Nephron (organoid): Measurements from ENCODE around the gene SP3.

Experiments
- H3K27ac Mint-ChIP-seq, 3 experiments: 2 replicates each; pipeline ENCODE4 v1.8.0; 2020; ENCODE audit warnings: mixed read lengths in 3 of 3, mild to moderate bottlenecking in 2 of 3, moderate library complexity in 1 of 3
- H3K27me3 Mint-ChIP-seq: 2 replicates; pipeline ENCODE4 v1.8.0; 2021; ENCODE audit warnings: low read depth, mild to moderate bottlenecking, moderate library complexity, mixed read lengths
- H3K36me3 Mint-ChIP-seq: 2 replicates; pipeline ENCODE4 v1.8.0; 2020; ENCODE audit warnings: low read depth, mixed read lengths
- H3K4me1 Mint-ChIP-seq: 2 replicates; pipeline ENCODE4 v1.8.0; 2020; ENCODE audit warnings: mixed read lengths
- H3K4me3 Mint-ChIP-seq, 3 experiments: 2 replicates each; pipeline ENCODE4 v1.8.0; 2020; ENCODE audit warnings: mild to moderate bottlenecking in 3 of 3, mixed read lengths in 3 of 3, moderate library complexity in 2 of 3
- H3K9me3 Mint-ChIP-seq: 2 replicates; pipeline ENCODE4 v1.8.0; 2020; ENCODE audit warnings: mixed read lengths
- TF ChIP-seq, protein P1 (sequence below), 3 experiments: fragments of 200-600 bp; sonication (generic); IDR thresholded peaks; one replicate each; pipeline ENCODE4 v1.5.0; 2021; ENCODE audit warnings: antibody characterized with exemption in 3 of 3; ENCODE audit not compliant: unreplicated experiment in 3 of 3

Gene SP3

DNA sequence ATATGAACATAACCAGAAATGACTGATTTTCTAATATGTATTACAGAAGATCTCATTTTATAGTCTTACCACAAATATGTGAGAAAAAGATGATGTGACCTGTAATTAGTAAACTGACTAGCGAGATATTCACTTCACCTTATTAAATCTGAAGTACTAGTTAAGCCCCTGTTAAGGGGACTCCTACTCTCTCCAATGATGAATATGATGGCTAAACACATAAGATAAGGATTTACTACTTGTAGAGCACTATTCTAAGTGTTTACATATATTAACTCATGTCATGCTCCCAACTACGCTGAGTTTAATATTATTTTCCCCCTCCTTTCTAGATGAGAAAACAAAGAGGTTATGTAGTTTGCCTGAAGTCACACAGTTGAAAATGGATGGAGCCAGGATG lies 40.9 kb downstream of the SP3 start:
- H3K4me1 Mint-ChIP-seq: peaks cover 21% of the 10 kb centered on the region
- H3K36me3 Mint-ChIP-seq: peaks cover 37% of the 10 kb centered on the region
- H3K9me3 Mint-ChIP-seq: peaks cover 3% of the 10 kb centered on the region
- TF ChIP-seq, protein P1, sequence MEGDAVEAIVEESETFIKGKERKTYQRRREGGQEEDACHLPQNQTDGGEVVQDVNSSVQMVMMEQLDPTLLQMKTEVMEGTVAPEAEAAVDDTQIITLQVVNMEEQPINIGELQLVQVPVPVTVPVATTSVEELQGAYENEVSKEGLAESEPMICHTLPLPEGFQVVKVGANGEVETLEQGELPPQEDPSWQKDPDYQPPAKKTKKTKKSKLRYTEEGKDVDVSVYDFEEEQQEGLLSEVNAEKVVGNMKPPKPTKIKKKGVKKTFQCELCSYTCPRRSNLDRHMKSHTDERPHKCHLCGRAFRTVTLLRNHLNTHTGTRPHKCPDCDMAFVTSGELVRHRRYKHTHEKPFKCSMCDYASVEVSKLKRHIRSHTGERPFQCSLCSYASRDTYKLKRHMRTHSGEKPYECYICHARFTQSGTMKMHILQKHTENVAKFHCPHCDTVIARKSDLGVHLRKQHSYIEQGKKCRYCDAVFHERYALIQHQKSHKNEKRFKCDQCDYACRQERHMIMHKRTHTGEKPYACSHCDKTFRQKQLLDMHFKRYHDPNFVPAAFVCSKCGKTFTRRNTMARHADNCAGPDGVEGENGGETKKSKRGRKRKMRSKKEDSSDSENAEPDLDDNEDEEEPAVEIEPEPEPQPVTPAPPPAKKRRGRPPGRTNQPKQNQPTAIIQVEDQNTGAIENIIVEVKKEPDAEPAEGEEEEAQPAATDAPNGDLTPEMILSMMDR (IDR thresholded peaks at IDR 0.05; ENCODE audit: unreplicated experiment in 3 of 3): no peak
- H3K27ac Mint-ChIP-seq: peak overlapping the region in 1 of 3 experiments; percentile 3
- H3K4me3 Mint-ChIP-seq: no peak overlapping the region
- no peaks in the 10 kb centered on the region for H3K27me3 Mint-ChIP-seq

DNA sequence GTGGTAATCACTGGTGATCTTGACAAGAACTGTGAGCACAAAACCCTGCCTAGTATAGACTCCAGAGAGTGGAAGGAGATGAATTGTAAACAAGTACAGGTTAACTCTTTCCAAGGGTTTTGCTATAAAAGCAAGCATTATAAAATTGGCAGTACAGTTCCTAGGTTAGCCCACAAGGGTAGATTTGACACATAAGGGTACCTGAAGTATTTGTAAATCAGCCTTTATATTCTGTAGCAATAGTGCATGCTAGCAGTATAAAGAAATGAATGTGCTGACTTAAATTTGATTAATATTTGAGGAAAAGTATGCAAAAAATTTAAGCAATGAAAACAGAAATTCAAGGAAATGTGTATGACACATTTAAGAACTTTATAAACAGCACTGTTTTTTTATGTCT lies 42.4 kb downstream of the SP3 start:
- Mint-ChIP-seq H3K27me3 (no peaks in the 10 kb centered on the region), H3K4me3 (no peak overlapping the region), H3K9me3 (peaks cover under 1% of the 10 kb centered on the region), H3K4me1 (peaks cover 21% of the 10 kb centered on the region), H3K36me3 (peaks cover 38% of the 10 kb centered on the region), H3K27ac (no peak overlapping the region)
- TF ChIP-seq, protein P1 (IDR thresholded peaks at IDR 0.05; ENCODE audit: unreplicated experiment in 3 of 3): no peak

DNA sequence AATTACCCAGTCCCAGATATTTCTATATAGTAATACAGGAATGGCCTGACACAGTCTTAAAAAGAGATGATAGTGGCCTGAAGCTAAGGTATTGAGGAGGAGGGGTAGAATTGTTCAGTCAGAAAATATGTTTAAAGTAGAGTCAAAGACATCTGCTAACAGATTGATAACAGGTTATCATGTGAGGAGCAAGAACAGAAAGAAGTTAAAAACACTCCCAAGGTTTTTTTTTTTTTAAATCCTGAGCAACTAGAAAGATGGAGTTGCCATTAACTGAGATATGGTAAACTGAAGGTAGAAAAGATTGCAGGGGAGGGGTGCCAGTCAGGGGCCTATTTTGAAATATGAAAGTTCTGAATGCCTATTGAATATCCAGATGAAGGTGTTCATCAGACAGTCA lies 43.1 kb downstream of the SP3 start:
- no peak overlapping the region for H3K27ac Mint-ChIP-seq
- H3K27me3 Mint-ChIP-seq: no peaks in the 10 kb centered on the region
- H3K9me3 Mint-ChIP-seq: no peaks in the 10 kb centered on the region
- H3K4me1 Mint-ChIP-seq: peaks cover 21% of the 10 kb centered on the region
- H3K4me3 Mint-ChIP-seq: no peak overlapping the region
- TF ChIP-seq, protein P1 (IDR thresholded peaks at IDR 0.05; ENCODE audit: unreplicated experiment in 3 of 3): no peak
- H3K36me3 Mint-ChIP-seq: peaks cover 43% of the 10 kb centered on the region

DNA sequence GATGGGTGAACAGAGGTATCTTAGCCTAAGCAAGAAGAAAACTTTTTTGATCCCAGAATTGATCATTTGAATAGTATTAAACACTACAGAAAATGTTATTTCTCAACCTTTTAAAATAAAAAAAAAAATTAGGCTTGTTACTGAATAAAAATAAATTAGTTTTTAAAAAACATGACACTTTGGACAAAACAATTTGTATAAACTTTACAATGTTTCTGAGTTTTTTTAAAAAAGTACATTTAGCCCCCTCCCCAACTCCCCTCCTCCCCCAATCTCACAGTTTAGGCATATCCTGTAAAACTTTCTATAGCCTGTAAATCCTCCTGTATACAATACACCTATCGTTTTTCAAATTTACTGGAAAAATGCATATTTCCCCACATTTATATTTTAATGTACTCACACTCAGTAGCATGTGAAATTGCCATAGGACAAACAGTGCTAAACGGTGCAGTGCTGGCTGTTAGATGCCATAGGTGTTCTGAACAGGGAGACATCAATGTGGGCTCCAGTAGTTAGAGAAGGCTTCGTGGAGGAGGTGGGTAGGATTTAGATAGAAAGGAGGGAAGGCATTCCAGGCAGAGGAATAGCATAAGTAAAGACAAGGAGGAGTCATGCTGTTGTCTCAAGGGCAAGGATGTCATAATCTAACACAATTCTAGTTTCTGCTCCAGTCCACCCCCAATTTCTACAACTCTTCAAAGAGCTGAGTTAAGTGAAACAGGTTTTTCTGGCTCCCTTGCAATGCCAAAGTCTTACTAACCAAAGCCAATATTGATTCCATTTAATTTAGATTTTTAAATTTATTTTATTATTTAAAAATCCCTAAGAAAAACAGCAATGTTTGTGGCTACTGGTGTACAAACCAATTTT lies 50.9 kb downstream of the SP3 start:
- H3K36me3 Mint-ChIP-seq: peaks cover 80% of the 10 kb centered on the region
- TF ChIP-seq, protein P1 (IDR thresholded peaks at IDR 0.05; ENCODE audit: unreplicated experiment in 3 of 3): no peak
- H3K27me3 Mint-ChIP-seq: no peaks in the 10 kb centered on the region
- no peaks in the 10 kb centered on the region for H3K9me3 Mint-ChIP-seq
- no peaks in the 10 kb centered on the region for H3K4me1 Mint-ChIP-seq
- no peak overlapping the region for H3K4me3 Mint-ChIP-seq
- H3K27ac Mint-ChIP-seq: peak overlapping the region in 1 of 3 experiments; percentile 7

DNA sequence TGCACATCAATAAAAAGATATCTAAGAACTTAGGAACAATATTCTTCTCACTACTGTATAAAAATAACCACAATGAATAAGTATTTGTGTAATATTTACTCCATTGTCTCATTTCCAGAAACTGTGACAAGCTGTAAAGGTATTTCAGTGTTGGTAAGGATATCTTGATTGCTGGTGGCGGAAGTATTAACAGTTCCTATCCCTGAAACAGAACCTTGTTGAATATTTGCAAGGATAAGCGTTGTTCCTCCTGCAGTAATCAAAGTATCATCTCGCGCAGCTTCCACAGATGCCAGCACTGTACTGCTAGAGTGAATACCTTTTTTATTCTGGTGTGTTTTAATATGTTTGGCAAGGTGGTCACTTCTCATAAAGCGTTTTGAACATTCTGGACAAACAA lies 55.3 kb downstream of the SP3 start:
- Mint-ChIP-seq H3K36me3 (peaks cover 91% of the 10 kb centered on the region), H3K4me1 (no peaks in the 10 kb centered on the region), H3K27ac (no peak overlapping the region)

More for the DNA sequence above, 55.3 kb downstream of the SP3 start:
- Mint-ChIP-seq H3K4me3 (no peak overlapping the region), H3K27me3 (no peaks in the 10 kb centered on the region), H3K9me3 (no peaks in the 10 kb centered on the region)
- TF ChIP-seq, protein P1 (IDR thresholded peaks at IDR 0.05; ENCODE audit: unreplicated experiment in 3 of 3): no peak
